GM10847 (cell line): ENCODE data around the gene ZNF423.

ENCODE experiments used
- POLR2A ChIP-seq: IDR thresholded peaks from 2 replicates; pipeline ENCODE4 v1.6.1; 2011; ENCODE audit not compliant: insufficient read length; ENCODE audit errors: extremely low read depth

ZNF423 gene

DNA sequence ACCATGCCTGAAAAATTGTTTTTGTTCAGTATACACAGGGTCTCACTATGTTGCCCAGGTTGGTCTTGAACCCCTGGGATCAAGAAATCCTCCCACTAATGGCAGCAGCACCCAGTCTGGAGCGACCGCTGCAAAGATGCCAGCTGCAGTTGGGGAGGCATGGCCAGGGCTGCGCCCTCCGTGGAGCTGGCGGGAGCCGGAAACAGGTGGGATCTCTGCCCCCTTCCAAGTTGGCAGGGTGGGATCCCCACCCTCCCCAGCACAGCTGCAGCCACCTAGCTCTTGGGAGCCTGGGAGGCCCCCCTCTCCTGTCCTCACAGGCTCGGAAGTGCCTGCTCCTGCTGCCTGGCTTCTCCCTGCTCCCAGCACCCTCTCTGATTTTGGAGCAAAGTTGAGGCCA, 176.8 kb downstream of the ZNF423 start:
- no peak for TF ChIP-seq POLR2A

DNA sequence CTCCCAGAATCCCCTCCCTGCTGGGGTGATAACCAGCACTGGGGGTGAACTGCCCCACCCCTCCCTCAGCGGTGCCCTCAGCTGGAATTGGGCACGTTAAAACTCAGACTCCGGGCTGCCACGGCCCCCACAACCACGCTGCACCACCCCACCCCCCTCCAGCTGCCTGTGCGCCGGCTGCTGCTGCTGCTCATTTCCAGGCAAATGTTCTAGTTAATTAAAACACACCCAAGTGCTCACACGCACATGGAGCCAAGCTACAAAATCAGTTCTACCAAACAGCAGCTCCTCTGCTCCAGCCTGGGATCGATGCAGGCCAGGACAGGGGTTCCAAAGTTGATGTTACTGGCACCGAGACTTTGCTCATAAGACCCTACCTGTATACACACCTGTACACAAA, 180.5 kb downstream of the ZNF423 start:
- TF ChIP-seq POLR2A: no peak

DNA sequence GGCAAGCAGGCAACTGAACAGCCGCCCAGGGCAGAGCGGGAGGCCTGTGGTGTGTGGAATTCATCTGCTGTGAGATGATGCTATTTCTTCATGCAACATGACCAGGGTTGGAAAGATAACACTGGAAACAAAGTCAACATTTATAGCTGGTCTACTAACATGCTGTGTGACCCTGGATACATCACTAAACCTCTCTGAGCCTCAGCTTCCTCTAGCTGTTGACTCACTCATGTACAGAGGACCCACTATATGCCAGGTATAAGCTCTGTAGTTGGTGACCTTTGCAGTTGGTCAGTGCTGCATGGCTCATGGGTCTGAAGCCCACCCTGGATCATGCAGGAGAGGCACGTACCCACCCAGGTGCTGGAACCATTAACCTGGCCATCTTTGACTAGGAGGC, 180.9 kb downstream of the ZNF423 start:
- no peak for TF ChIP-seq POLR2A

DNA sequence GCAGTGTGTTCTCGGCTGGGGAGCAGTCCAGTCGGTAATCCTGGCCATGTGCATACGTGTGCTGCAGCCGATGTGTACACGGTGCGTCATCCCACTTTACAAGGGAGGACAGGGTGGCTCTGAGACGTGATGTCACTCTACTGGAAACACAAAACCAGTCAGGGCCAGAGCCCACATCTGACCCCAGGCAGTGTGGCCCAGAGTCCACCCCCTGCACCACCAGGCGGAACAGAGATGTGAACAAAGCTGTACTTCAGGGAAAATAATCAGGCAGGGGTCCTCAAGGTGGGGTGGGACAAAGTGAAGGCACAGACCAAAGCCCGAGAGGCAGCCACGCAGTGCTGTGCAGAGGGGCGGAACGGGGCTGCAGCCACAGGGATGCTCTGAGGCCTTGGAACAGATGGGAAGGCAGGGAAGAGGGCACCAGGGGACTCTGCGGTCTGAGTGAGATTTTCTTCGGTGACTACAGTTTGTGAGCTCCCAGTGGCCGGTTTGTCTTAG, 181.5 kb downstream of the ZNF423 start:
- no peak for TF ChIP-seq POLR2A

DNA sequence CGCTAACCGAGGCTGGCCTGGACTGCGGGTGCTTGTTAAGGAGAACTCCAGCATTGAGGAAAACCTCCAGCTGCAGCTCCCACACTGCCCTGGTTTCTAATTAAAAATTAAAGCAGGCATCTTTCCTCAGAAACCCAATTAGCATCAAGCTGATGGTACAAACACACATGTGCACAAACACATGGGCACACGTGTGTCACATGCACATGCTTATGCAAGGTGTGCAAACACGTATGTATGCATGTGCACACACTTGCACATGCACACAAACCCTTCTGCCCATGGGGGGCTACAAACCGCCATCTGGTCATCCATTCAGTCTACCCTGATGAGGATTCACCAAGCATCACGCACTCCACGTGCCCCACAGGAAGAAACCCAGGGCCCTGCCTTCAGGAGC, 182.5 kb downstream of the ZNF423 start:
- no peak for TF ChIP-seq POLR2A

DNA sequence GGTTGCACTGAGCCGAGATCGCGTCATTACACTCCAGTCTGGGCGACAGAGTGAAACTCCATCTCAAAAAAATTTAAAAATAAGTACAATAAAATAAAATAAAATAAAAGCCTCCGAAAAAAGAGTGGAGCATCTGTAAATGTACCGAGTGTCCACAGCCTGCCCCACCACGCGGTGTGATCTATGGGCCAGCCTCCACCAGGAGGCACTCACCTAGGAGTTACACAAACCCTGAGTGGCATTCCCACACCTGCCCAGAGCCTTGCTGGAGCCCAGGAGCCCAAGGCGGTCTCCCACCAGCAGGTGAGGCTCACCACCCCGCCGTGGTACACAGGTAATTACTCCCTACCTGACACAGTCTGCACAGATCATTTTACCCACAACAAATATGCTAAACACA, 183.2 kb downstream of the ZNF423 start:
- no peak for TF ChIP-seq POLR2A

DNA sequence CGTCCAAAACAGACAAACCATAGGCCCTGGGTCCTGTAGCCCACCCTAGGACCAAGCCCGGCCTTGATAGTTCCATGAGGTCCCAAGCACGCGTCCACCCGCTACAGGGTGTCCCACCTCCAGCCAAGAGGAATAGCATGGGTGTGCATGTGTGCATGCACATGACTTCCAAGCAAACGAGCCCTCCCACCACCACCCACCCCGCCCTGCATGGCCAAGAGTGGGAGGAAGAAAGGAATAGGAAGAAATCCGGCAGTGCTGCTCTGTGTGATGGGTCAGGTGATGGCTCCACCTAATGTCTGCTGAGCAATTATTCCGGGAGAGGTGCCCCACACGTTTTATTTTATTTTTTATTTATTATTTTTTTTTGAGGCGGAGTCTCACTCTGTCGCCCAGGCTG, 184.6 kb downstream of the ZNF423 start:
- TF ChIP-seq POLR2A: no peak

DNA sequence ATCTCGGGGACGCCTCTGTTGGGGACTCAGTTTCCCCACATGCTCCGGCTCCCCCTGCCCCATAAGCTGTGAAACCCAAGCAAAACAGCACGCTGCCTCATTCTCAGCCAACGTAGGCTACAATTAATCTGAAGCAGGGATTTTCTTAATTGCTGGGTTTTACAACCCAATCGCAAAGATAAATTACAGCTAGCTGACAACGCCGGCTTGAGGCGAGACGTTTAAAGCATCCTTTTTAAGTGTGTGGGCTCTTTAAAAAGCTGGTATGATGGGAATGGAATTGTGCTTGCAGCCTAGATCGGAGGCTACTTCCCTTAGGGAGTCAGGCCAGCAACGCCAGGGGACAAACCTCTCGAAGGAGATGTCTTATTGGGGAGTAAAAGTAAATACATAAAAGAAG, 185.3 kb downstream of the ZNF423 start:
- TF ChIP-seq POLR2A: no peak

DNA sequence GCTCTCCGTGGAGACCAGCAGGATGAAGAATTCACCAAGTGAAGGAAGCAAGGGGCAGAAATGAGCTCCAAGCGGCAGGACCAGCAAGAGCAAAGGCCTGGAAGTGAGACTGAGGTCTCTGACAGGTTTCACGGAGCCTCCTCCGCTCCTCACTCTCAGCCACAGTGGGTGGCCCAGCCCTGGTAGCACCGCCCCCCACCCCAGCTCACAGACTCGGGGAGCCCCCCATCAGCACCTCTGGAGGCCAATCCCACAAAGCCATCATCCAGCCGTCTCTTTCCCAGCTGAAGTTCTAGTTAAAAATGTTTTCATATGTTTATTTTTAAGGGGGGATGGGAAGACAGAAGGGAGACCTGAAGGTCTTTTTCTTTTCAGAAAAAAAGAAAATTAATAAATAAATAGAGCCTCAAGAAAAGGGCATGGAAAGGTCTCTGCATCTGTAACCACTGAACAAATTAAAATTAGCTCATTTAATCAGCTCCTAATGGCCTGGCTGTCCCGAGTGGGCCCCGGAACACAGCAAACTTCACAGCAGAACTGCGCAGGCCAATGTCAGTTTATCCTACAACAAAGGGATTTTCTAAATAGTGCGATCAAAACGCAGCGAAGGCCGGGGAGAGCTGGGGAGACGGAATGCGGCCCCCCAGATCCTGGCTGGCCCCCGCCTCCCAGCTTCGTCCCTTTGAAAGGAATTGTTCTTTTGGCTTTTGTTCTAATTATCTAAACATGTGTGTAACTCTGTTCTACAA, 190.3 kb downstream of the ZNF423 start:
- TF ChIP-seq POLR2A: no peak

DNA sequence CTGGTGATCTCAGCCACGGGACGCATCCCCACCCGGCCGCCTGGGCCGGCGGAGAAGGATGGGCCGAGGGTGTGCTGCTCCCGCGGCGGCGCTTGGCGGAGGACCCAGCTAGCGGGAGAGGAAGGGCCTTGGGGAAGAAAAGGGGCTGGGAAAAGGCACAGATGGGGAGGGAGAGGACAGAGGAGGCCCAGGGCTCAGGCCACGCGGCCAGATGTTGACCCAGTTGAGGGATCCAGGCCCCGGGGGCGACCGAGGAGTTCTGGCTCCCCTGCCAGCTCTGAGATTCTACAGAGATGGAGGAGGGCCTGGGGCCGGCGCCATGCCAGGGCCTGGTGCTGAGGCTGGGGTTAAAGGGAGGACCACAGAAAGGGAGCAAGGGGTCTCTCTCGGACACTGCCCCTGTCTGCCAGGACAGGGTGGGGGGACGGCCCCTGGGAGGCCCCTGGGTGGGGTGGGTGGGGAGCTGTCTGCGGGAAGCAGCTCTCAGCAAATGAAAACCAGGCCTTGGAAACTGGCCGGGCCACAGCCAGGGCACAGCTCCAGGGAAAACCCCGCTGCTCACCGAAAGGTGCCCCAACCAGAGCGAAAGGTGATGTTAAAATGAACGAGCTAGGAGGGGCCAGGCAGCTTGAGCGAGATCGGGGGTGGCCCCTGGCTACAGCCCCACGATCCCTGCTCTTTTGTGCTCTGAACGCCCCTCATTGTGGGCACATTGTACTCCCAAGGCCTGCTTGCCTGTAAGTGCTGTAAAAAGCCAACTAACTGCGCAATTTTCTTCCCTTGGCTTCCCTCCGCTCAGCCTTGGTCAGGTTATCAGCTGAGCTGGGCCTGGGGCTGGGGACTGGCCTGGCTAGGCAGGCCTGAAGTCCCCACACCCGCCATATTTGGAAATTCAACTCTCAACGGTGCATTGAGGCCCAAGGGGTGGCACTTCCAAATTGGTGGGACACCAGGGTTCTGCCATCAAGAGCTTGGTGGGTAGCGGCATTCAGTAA, 191.4 kb downstream of the ZNF423 start:
- TF ChIP-seq POLR2A: no peak

DNA sequence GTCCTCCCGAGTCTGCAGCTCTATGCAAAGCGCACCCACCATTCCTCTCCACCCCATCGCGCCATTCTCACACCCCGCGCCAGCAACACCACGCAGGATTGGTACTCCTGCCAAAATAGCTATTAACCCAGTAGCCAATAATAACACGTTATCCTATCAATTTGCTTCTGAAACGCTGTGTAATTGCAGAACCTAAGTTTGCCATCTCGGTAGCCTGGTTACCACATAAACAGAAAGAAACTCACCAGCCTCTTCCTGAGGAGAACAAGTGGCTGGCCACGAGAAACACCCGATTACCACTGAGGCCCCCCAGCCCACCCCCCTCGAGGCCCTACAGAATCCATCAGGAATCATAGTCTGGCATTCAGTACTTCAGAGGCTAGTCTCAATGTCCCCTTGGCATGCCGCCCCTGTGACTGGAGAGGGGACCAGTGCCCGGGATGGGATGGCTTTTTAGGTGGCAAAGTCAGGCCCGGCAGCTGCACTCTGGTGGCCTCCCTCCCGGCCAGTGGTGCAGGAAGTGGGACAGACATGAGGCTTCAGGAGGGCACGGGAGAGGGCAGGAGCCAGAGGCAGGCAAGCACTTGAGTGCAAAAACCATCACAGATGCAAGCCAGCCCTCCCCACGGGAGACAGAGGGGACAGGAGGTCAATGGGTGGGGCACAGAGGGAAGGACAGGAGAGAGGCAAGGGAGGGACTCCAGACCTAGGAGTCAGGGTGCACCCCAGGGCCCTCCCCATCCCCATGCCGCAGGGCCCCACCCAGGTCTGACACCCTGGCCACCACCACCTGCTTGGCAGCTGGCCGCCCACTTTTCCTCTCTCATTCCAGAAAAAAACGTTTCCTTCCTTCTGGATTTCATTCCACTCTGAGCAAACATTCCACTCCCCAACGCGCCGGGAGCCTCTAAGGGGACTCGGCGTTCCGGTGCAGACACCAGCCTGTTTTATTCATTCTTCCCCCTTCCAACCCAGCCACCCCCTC, 192.5 kb downstream of the ZNF423 start:
- TF ChIP-seq POLR2A: no peak

DNA sequence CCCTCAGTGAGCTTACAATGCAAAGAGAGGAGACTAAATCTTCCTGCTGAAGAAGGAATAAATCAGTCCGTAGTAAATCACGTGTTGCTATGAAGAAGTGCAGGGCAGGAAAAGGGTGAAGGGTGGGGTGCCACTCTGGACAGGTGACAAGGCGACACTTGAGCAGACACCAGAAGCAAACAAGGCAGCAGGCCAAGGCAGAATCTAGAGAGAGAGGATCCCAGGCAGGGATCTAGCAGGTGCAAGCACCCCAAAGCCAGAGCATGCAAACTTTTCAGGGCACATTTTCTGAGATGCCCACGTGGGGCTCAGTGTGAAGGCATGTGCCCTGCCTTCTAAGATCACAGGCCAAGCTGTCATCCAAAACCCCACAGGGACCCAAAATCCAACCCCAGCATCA, 193.3 kb downstream of the ZNF423 start:
- no peak for TF ChIP-seq POLR2A

DNA sequence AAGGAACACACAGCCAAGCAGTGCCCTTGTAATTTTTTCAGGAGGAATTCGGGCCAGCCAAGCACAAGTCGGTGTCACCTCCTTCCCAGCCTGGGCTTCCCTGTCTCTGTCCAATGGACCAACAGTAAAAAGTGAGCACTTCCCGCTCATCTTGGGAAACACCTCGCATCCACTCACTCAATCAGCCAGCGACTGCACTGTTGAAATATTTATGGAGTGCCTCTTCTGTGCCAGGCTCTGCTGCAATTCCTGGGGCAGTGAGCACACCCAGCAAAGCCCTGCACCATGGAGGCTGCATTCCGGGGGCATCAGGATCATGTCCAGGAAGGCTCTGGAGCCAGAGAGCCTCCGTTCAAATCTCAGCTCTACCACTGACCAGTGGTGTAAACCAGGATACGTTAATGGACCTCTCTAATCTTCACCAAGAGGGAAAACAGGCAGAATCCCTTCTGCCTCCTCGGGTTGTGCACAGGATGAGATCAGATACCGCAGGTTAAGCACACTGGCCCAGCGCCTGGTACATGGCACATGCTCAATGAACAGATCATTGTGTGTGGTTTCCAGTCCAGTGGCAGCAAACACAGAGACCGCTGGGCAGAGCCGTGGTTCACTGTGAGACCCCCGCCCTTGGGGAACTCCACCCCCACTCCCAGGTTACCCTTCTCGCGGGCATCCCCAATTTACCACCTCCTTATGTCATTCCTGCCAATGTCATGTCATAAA, 194.3 kb downstream of the ZNF423 start:
- no peak for TF ChIP-seq POLR2A

DNA sequence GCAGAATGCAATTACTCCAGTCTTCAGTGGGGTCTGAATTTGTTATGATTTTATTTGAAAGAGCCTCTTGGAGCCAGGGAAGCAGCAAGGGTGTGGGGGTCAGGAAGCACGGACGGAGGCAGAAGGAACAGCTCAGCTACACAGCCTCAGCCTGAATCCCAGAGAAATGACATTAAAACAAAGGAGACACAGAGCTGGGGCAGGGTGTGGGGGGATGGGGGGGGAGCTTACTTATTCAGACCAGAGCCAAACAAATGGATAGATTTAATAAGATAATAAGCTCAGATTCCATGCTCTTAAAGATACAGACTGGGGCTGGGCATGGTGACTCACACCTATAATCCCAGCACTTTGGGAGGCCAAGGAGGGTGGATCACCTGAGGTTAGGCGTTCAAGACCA, 195.3 kb downstream of the ZNF423 start:
- no peak for TF ChIP-seq POLR2A
